ENCODE results near the gene EP400. TPM values are rescaled to one million over a fixed set of nuclear protein-coding genes. Genes with fewer than 3 reads are reported as not detected.

Gene EP400
- polyA plus RNA-seq, 4 donors, result 33.2 to 42.3 (median 34.3) TPM

DNA sequence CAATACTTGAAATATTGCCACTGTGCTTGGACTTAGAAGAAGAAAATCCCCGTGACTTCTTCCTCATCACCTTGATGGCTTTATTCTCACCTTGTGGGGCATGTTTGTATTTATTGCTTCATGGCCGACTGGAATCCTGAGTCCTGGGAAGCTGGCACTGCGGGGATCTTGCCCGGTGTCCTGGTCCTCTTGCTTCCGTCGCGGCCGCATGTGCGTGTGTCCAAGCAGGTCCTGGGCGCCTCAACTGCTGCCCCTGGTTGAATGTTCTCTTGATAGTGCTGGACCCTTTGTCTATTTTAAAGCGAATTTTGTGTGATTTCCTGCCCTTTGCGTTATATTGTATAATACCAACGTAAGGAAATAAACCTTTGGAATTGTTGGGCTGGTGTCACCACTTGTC, 27.0 kb upstream of the EP400 start:
- DNase-seq (ENCODE audit: low read depth in 4 of 4, low spot score in 3 of 4), result no peak

DNA sequence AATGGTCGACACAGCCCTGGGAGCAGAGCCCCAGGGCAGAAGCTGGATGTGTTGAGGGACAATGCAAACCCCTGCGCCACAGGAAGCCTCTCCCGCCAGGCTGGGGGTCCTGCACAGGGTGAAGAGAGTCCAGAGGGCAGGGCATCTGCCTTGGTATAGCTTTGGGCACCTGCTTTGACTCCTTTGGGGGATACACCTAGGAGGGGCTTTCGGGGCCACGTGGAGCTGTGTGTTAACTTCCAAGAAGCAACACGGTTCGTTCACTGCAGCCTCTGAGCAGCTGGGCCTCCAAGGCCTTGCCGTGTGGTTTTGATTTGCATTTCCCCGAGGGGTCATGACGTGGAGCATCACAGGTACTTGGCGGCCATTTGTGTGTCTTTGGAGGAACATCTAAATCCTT, 26.5 kb upstream of the EP400 start:
- DNase-seq (ENCODE audit: low read depth in 4 of 4, low spot score in 3 of 4), result no peak

DNA sequence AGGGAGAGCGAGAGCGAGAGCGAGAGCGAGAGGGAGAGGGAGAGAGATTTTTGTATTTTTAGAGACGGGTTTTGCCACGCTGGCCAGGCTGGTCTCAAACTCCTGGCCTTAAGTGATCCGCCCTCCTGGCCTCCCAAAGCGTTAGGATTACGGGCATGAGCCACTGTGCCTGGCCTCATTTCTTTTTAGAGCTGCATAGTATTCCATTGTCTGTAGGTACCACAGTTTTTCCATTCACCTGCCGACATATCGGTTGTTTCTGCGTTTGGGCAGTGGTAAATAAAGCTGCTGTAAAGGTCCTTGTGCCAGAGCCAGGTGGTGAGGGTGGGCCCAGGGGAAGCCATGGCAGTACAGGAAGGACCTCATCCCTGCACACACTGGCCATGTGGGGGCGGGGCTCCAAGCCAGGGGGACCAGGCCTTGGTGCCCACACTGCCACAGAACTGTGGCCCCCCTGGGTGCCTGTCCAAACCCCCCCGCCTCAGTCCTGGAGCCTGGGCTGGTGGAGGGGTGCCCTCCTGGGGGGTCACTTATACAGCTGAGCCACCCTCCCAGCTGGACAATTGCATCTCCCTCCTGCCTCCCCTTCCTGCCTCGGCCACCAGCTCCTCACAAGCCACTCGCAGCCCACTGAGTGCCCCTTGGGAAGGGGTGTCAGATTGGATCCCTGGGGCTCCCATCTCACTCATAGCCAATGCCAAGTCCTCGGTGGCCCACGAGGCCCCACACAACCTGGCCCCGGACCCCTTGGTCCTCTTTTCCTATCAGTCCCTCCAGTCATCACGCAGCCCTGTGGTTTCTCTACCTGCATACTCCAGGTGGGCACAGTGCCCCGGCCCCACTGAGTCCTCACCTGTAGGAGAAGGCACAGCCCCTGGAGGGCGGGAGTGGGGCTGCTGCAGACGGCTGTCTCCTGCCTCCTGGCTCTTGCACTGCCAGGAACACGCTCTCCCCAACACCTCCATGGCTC, 22.3 kb upstream of the EP400 start:
- DNase-seq (ENCODE audit: low read depth in 4 of 4, low spot score in 3 of 4), result no peak

DNA sequence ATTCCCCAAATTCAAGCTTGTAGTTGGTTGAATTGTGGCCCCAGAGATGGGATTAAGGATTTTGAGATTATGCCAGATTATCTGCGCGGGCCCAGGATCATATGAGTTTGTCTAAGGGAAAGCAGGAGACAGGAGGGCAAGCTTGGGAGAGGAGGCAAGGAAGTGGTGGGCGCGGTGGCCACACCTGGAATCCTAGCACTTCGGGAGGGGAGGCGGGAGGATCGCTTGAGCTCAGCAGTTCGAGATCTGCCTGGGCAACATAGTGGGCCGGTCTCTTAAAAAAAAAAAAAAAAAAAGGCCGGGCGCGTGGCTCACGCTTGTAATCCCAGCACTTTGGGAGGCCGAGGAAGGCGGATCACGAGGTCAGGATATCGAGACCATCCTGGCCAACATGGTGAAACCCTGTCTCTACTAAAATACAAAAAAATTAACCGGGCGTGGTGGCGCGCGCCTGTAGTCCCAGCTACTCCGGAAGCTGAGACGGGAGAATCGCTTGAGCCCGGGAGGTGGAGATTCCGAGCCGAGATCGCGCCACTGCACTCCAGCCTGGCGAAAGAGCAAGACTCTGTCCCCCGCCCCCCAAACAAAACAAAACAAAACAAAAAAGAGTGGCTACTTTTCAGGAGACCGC, 21.5 kb upstream of the EP400 start:
- DNase-seq (ENCODE audit: low read depth in 4 of 4, low spot score in 3 of 4), result peak in 1 of 4 donors; percentile 33

DNA sequence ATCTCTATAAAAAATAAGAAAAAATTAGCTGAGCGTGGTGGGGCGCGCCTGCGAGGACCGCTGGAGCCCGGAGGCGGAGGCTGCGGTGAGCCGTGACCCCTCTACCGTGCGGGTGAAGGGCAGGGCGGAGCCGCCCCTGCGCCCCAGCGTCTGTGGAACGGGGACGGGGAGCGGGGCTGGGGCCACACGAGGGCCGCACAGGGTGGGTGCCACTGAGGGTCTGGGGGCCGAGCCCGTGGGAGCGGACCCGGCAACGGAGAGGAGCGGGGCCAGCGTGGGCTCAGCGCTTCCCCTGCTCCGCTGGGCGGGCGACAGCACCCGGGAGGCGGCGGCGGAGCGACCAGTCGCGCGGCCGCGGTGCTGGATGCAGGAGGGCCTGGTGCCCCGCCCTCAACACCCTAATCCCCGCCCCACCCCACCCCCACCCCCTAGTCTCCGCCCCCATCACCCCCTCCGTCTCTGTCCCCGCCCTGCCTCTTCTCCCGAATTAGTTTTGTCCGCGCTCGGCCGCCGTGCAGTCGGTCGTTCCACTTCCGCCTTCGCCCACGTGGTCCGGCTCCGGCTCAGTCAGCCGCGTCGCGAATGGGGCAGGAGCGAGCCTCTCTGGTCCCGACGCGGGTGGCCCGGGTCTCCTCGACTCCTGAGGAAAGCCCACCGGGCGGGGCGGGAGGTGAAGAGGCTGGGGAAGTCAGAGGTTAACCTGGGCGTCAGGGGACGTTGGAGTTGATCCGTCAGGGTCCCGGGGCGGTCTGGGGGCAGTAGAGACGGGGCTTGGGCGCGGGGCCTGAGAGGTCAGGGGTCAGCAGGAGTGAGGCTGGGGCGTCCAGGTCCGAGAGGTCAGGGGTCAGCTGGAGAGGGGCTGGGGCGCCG, 20.8 kb upstream of the EP400 start, which contains the start of gene PUS1:
TSS of gene PUS1 (plus strand) at position 566 of the 870 bp plus-strand sequence. CDS start 447 bp downstream, outside the sequence.
- DNase-seq (ENCODE audit: low read depth in 4 of 4, low spot score in 3 of 4), result peak; percentile 85 to 89 (median 86)

DNA sequence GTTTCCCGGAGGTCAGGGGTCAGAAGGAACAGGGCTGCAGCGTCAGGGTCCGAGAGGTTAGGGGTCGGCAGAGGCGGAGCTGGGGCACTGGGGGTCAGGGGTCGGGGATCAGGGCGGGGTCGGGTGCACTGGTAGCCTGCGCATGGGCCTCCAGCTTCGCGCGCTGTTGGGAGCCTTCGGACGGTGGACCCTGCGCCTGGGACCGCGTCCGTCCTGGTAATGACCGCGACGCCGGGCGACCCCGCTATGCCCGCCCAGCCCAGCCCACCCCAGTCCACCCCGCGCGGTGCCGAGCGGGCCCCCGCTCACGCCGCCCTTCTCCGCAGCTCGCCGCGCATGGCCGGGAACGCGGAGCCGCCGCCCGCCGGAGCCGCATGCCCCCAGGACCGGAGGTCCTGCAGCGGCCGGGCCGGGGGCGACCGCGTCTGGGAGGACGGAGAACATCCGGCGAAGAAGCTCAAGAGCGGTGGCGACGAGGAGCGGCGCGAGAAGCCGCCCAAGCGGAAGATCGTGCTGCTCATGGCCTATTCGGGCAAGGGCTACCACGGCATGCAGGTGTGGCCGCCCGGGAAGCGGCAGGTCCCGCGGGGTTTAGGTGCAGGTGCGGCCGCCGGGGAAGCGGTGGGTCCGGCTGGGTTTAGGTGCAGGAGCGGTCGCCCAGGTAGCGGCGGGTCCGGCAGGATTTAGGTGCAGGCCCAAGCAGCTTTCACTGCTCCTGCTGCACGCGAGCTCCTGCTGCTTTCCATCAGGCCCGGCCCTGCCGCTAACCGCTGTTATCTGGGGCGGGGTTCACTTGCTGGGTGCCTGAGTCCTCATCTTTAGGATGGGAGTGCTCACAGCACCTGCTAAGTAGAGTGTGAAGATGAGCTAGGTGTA, 19.9 kb upstream of the EP400 start:
- no peak for DNase-seq (ENCODE audit: low read depth in 4 of 4, low spot score in 3 of 4)

DNA sequence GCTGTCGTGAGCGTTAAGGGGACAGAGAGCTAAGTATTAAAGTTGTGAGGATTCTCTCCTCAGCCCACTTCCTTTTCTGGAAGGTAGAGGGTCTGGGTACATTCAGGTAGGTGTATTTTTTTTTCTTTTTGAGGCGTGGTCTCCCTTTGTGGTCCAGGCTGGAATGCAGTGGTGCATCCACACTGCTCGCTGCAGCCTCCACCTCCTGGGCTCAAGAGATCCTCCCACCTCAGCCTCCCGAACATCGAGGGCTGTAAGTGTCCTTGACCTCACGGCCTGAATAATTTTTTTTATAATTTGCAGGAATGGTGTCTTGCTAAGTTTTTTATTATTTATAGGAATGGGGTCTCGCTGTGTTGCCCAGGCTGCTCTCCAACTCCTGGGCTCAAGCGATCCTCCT, 19.2 kb upstream of the EP400 start:
- no peak for DNase-seq (ENCODE audit: low read depth in 4 of 4, low spot score in 3 of 4)

DNA sequence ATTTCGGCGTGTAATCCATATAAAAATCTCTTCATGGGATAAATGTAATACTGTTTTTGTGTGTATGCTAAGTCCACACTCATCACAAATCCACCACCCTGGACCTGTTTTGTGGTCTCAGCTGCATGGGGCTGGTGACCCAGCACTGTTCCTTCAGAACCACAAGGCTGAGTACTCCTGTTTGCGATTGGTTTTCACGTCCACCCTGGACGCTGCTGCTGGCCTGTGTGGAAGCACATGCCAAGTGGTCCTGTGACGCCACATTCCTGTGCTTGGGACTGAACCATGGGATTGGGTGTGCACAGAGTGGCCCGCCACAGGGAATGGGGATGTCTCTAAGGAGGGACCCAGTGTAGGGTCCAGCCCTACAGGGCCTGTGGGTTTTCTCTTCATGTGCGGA, 16.4 kb upstream of the EP400 start:
- no peak for DNase-seq (ENCODE audit: low read depth in 4 of 4, low spot score in 3 of 4)

DNA sequence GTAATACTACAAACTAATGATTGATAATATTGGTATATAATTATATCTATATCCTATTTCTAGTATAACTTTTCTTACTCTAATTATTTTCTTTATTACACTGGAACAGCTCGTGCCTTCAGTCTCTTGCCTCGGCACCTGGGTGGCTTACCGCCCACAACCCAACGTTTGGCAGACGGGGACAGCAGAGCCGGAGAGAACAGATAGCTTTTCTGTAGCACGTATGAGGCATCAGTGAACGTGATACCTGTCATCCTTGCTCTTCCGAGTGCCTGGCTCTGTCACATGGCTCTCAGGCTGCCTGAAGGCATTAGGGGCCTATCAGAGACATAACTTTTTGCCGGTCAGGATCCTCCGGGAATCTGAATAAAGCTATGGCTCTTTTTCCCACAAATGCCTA, 15.2 kb upstream of the EP400 start:
- no peak for DNase-seq (ENCODE audit: low read depth in 4 of 4, low spot score in 3 of 4)

DNA sequence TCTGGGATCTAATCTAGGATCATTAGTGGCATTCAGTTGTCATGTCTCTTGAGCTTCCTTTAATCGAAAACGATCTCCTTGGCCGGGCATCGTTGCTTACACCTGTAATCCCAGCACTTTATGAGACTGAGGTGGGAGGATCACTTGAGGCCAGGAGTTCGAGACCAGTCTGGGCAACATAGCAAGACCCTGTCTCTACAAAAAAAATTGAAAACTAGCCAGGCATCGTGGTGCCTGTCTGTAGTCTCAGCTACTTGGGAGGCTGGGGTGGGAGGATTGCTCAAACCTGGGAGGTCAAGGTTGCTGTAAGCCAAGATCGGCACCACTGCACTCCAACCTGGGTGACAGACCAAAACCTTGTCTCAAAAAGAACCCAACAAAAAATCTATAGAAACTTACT, 11.7 kb upstream of the EP400 start:
- DNase-seq (ENCODE audit: low read depth in 4 of 4, low spot score in 3 of 4), result no peak

DNA sequence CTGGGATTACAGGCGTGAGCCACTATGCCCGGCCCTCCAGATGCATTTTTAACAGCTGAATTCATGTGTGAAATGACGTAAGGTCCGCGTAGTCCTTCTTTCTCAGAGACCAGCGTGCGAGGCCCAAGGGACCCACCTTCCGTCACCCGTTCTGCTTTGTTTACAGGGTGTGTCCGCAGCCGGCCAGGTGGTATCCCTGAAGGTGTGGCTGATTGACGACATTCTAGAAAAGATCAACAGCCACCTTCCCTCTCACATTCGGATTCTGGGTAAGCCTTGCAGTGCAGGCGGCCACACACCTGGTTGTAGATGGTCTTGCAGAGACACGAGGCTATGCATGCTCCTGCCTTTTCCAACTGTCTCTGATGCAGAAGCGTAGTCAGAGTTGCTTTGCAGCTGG, 10.7 kb upstream of the EP400 start:
- DNase-seq (ENCODE audit: low read depth in 4 of 4, low spot score in 3 of 4), result no peak

DNA sequence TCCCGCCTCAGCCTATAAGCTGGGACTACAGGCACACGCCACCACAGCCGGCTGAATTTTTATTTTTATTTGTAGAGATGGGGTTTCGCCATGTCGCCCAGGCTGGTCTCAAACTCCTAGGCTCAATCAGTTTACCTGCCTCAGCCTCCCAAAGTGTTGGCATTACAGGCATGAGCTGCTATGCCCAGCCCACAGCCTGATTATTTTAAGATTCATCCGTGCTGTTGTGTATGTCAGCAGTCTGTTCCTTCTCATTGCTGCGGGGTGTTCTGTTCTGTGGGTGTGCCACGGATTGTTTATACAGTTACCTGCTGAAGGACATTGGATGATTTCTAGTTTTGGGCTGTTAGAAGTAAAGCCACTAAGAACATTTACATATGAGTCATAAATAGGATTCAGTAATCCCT, 9.6 kb upstream of the EP400 start:
- DNase-seq (ENCODE audit: low read depth in 4 of 4, low spot score in 3 of 4), result no peak

DNA sequence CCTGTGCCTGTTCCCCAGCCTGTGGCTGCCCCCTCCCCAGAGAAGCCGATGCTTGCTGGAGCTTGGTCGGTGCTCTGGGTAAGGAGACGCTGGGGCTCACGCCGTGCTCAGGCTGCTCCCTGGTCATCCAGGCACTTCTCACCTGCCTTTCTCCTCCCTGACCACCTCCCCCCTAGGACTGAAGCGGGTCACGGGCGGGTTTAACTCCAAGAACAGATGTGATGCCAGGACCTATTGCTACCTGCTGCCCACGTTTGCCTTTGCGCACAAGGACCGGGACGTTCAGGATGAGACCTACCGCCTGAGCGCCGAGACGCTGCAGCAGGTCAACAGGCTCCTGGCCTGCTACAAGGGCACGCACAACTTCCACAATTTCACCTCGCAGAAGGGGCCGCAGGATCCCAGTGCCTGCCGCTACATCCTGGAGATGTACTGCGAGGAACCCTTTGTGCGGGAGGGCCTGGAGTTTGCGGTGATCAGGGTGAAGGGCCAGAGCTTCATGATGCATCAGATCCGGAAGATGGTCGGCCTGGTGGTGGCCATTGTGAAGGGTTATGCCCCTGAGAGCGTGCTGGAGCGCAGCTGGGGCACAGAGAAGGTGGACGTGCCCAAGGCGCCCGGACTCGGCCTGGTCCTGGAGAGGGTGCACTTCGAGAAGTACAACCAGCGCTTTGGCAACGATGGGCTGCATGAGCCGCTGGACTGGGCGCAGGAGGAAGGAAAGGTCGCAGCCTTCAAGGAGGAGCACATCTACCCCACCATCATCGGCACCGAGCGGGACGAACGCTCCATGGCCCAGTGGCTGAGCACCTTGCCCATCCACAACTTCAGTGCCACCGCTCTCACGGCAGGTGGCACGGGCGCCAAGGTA, 8.4 kb upstream of the EP400 start:
- no peak for DNase-seq (ENCODE audit: low read depth in 4 of 4, low spot score in 3 of 4)

DNA sequence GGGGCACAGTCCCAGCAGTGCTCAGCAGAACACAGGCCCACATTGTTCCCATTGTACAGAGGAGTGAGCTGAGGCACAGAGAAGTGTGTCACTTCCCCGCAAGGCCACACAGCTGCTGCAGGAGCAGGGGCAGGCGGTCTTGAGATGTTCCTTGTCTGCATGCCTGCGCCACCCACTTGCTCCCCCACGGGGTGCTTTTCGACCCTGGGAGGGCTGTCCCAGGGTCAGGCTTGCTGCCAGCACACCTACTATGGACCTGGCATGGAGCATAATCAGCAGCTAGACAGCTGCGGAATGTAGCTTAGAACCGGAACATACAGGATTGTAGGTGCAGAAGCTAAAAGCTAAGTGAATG, 7.8 kb upstream of the EP400 start:
- DNase-seq (ENCODE audit: low read depth in 4 of 4, low spot score in 3 of 4), result no peak

DNA sequence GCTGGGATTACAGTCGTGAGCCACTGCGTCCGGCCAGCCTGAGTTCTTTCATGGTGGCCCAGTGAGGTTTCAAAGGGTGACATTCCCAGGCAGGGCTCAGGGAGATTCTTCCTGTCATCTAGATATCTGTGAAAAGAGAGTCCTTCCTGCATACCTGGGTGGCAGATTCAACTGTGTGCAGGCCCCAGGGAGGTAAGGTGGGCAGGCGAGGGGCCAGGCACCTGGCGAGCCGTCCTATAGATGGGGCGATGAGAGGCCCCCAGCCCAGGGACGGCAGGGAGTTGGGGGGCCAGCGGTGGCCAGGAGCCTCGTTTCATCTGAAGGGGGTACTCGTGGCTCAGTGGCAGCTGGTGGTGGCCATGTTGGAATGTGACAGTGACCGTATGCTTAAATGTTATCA, 7.1 kb upstream of the EP400 start:
- DNase-seq (ENCODE audit: low read depth in 4 of 4, low spot score in 3 of 4), result no peak

DNA sequence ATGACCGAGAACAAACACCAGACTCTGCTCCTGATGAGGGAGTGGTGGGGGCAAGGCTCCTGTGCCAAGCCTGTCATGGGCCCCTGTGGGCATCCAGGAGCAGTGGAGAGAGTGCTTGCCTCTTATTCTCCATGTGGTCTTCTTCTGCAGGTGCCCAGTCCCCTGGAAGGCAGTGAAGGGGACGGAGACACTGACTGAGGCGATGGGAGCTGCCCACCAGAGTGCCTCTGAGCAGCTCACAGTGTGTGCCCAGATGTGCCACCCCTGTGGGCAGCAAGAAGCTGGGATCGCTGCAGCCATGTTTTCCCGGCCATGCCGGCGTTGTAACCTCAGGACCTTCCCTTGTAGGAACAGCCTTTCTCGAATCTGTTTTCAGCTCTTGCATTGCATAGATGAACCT, 6.4 kb upstream of the EP400 start:
- no peak for DNase-seq (ENCODE audit: low read depth in 4 of 4, low spot score in 3 of 4)

DNA sequence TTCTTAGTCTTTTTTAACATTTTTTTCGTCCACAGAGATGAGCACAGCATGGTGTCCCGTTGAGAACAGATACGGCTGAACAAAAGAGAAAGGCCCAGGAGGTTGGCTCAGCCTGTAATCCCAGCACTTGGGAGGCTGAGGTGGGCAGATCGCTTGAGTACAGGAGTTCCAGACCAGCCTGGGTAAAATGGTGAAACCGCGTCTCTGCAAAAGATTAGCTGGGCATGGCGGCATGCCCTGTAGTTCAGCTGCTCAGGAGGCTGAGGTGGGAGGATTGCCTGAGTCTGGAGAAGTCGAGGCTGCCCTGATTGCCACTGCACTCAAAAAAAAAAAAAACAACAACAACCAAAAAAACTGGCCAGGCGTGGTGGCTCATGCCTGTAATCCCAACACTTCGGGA, 5.9 kb upstream of the EP400 start:
- no peak for DNase-seq (ENCODE audit: low read depth in 4 of 4, low spot score in 3 of 4)

DNA sequence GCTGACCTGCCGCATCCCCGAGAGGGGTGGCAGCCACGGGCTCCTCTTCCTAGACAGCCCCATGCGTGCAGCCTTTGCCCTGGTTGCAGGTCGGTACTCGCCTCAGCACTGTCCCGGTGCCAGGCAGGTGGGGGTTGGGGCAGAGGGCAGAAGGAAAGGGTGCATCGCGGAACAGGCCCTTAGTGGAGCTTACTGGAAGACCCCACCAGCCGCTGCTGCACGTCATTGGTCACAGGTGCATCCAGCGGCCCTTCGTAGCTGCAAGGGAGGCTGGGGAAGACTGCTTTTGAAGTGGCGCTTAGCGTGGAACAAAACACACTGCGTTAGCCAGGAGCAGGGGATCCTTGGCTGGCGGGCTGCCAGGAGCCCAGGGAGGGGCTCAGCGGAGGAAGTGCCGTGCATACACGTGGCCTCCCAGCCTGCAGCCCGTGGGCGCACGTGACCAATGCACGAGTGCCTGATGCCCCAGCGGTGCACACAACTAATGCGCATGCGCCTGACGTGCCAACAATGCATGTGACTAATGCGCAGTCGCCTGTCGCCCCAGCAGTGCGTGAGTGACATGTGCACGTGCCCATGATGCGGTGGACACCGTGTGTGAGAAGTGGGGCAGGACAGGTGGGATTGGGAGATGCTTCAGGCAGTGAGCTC, 5.0 kb upstream of the EP400 start:
- no peak for DNase-seq (ENCODE audit: low read depth in 4 of 4, low spot score in 3 of 4)

DNA sequence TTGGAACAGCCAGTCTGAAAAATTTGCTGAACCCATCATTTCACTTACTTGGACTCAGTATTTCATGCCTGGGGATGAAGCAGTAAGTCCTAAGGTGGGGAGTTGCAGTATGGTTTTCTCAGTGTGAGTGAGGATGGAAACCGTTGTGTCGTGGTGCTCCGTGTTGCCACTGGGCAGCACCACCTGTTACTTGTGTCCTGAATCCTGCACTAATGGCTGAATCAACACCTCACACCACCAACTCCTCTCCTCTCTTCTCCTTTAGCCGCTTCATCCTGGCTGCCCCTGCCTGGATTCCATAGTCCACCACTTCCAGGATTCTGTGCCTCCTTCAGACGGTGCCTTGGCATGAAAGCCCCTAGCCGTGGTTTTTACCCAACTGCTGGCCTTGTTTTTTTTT, 3.0 kb upstream of the EP400 start:
- DNase-seq (ENCODE audit: low read depth in 4 of 4, low spot score in 3 of 4), result no peak
